Coronary artery (tissue), 2 donors: Measurements from ENCODE around the gene TLR10.

ENCODE experiments used
- DNase-seq: peaks from one replicate; pipeline ENCODE4 v3.0.0-alpha.2; 2017; ENCODE audit warnings: low spot score
- H3K27ac ChIP-seq, 2 donors: fragments of 200-600 bp; sonication (generic); one replicate each; pipeline ENCODE4 v1.5.1; 2016 to 2019
- H3K4me3 ChIP-seq: fragments of 200-600 bp; sonication (generic); 2 replicates; pipeline ENCODE4 v1.5.1; 2016; ENCODE audit warnings: mild to moderate bottlenecking, moderate library complexity
- TF ChIP-seq, protein P1 (sequence below): fragments of 200-600 bp; sonication (generic); IDR thresholded peaks from one replicate; pipeline ENCODE4 v1.5.1; 2019; ENCODE audit warnings: antibody characterized with exemption

The TLR10 gene

GRCh38 chr4:38738940-38739803 is 43.6 kb downstream of the TLR10 start:
- no peak overlapping the region for H3K27ac ChIP-seq
- TF ChIP-seq, protein P1, sequence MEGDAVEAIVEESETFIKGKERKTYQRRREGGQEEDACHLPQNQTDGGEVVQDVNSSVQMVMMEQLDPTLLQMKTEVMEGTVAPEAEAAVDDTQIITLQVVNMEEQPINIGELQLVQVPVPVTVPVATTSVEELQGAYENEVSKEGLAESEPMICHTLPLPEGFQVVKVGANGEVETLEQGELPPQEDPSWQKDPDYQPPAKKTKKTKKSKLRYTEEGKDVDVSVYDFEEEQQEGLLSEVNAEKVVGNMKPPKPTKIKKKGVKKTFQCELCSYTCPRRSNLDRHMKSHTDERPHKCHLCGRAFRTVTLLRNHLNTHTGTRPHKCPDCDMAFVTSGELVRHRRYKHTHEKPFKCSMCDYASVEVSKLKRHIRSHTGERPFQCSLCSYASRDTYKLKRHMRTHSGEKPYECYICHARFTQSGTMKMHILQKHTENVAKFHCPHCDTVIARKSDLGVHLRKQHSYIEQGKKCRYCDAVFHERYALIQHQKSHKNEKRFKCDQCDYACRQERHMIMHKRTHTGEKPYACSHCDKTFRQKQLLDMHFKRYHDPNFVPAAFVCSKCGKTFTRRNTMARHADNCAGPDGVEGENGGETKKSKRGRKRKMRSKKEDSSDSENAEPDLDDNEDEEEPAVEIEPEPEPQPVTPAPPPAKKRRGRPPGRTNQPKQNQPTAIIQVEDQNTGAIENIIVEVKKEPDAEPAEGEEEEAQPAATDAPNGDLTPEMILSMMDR = no peak
- no peak overlapping the region for H3K4me3 ChIP-seq
- no peak for DNase-seq

DNA sequence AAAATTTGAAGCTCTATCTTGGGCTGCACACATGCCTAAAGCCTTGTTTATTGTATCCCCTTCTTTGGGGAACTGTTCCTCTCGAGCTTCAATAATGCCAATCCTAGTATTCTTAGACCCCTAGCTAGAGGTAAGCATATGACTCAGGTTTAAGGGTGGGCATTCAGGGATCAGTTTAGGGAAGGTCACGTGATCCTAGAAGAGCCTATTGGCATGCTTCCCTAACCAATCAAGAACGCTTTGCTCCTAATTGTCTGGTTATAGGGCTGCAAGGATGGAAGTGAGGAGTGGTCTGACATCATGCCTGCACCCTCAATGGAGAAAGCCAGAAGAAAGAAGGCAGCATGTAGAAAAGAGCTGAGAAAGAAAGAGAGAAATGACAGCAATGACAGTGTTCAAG is 46.9 kb downstream of the TLR10 start:
- Histone ChIP-seq H3K27ac (no peak overlapping the region), H3K4me3 (no peak overlapping the region)
- no peak for DNase-seq
- TF ChIP-seq, protein P1 = no peak

DNA sequence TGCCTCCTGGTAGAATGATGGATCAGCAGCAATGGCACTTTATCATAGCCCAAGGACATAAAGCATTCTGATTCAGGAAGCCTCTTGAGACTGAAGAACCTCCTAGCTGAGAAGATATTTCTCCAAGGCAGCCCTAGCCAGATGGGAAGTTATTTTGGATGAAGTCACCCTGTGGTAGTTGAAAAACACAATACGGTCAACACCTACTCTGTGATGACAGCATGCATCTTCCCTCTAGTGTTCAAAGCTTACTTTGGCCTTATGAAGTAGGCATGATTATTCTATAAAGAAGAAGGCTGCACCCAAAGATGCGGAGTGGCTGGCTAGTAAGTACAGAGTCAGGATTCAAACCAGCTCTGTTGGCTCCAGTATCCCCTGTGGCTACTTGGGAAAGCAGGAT is 47.9 kb downstream of the TLR10 start:
- H3K4me3 ChIP-seq = no peak overlapping the region
- no peak for DNase-seq
- TF ChIP-seq, protein P1 = no peak
- H3K27ac ChIP-seq = no peak overlapping the region

DNA sequence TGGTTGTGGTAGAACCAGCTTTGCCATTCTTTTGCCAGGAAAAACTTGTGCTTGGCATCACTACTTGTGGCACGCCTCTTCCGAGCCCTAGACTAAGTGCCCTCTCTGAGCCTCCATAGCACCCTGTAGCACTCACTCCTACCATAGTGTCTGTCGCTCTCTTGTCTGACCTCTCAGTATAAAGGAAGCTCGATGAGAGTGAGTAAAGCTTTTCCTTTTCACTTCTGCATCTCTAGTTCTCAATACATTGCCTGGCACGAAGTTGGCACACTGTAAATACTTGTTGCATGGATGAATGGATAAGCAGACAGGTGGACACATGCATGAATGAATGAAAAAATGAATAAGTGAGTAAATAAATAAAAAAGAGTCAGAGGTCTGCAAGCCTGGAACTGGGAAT is 48.3 kb downstream of the TLR10 start:
- TF ChIP-seq, protein P1 = no peak
- no peak for DNase-seq
- H3K4me3 ChIP-seq = no peak overlapping the region
- H3K27ac ChIP-seq = no peak overlapping the region

- DNase-seq = no peak
- Histone ChIP-seq H3K27ac (no peak overlapping the region), H3K4me3 (no peak overlapping the region)
- TF ChIP-seq, protein P1 = no peak
These were observed 49.1 kb downstream of the TLR10 start for GRCh38 chr4:38733663-38734062.

- TF ChIP-seq, protein P1 = peak; percentile 78
- DNase-seq = peak; percentile 81
- Histone ChIP-seq H3K4me3 (no peak overlapping the region), H3K27ac (no peak overlapping the region)
These were observed 51.8 kb downstream of the TLR10 start for GRCh38 chr4:38730830-38731646.
